C4-2B (cell line): ENCODE data around the gene UNC79.

ENCODE experiments used
- ZFX ChIP-seq: fragments of 450-650 bp; IDR thresholded peaks from 2 replicates; pipeline ENCODE4 v1.6.1; 2017
- TF ChIP-seq, protein P1 (sequence below): fragments of 450-650 bp; conservative IDR thresholded peaks from 2 replicates; pipeline ENCODE4 v1.5.1; 2017; ENCODE audit warnings: mild to moderate bottlenecking

DNA sequence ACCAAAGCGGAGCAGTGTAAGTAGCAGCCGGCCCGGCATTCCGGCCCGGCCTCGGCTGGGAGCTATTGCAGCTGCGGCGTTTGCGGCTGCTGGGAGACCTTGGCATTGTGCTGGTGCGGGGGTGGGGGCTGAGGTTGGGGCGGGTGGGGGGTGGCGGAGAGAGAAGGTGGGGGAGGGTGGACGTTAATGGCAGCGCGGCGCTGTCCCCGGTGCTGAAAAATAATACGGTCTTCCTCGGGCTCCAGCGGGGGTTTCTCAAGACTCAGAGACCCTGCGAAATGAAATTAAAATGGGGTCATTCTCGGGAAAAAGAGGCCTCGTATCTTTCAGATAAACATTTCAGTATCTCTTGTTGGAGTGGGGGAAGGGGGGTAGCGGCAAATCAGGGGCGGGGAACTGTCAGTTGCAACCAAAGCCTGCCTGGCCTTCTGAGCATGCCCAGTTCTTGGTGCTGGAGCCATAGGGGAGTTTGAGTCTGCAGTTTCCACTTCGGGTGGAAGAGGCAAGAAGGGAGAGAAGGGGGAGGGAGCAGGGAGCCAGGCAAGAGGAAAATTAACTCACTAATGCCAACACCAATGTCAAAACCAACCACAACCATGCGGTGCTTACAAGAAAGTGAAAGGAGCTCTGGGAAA lies 414 bp downstream of the UNC79 start:
- TF ChIP-seq, protein P1, sequence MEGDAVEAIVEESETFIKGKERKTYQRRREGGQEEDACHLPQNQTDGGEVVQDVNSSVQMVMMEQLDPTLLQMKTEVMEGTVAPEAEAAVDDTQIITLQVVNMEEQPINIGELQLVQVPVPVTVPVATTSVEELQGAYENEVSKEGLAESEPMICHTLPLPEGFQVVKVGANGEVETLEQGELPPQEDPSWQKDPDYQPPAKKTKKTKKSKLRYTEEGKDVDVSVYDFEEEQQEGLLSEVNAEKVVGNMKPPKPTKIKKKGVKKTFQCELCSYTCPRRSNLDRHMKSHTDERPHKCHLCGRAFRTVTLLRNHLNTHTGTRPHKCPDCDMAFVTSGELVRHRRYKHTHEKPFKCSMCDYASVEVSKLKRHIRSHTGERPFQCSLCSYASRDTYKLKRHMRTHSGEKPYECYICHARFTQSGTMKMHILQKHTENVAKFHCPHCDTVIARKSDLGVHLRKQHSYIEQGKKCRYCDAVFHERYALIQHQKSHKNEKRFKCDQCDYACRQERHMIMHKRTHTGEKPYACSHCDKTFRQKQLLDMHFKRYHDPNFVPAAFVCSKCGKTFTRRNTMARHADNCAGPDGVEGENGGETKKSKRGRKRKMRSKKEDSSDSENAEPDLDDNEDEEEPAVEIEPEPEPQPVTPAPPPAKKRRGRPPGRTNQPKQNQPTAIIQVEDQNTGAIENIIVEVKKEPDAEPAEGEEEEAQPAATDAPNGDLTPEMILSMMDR = no peak
- TF ChIP-seq ZFX = no peak
